GM12878 (cell line): ENCODE measurements around the gene TOMM40.
"Not testable (repeated sequence)": the region's sequence is repeated elsewhere in the genome, so short reads cannot be mapped to it uniquely, and the experiment has no call there.

Source experiments
- CHD2 ChIP-seq: IDR thresholded peaks from 2 replicates; pipeline ENCODE4 v1.6.1; 2011; ENCODE audit warnings: low read depth, low read length, improper control_type of control experiment, borderline replicate concordance
- JUND ChIP-seq: IDR thresholded peaks from 2 replicates; pipeline ENCODE4 v1.6.1; 2012; ENCODE audit warnings: low read depth, mild to moderate bottlenecking, low read length, improper control_type of control experiment, moderate library complexity

- not testable (repeated sequence) for TF ChIP-seq CHD2, JUND
These were observed 20.8 kb downstream of the TOMM40 start for GRCh38 chr19:44911896-44912295.
